Colonic mucosa (tissue), 4 donors: ENCODE measurements around the gene PPP1R1C. TPM values are rescaled to one million over a fixed set of nuclear protein-coding genes. Genes with fewer than 3 reads are reported as not detected.
"Not testable (repeated sequence)": the region's sequence is repeated elsewhere in the genome, so short reads cannot be mapped to it uniquely, and the experiment has no call there.

Experiments used
- DNase-seq: peaks from one replicate; pipeline ENCODE4 v3.0.0-alpha.2; 2020
- H3K27ac ChIP-seq: fragments of 200-600 bp; one replicate; pipeline ENCODE4 v1.8.0; 2021
- H3K27me3 ChIP-seq: fragments of 200-600 bp; one replicate; pipeline ENCODE4 v1.8.0; 2021
- H3K36me3 ChIP-seq: fragments of 200-600 bp; one replicate; pipeline ENCODE4 v1.8.0; 2021
- H3K4me1 ChIP-seq: fragments of 200-600 bp; one replicate; pipeline ENCODE4 v1.8.0; 2021; ENCODE audit warnings: mild to moderate bottlenecking
- H3K4me3 ChIP-seq: fragments of 200-600 bp; one replicate; pipeline ENCODE4 v1.8.0; 2021
- H3K9ac ChIP-seq, 2 donors: one replicate each; pipeline ENCODE4 v1.7.0; 2013; ENCODE audit warnings: control low read depth in 2 of 2, low read depth in 2 of 2, low read length in 2 of 2
- H3K9me3 ChIP-seq: fragments of 200-600 bp; one replicate; pipeline ENCODE4 v1.8.0; 2021
- intact Hi-C: fragments of 100-400 bp; cut with DNase I; formaldehyde crosslinking; loops from one replicate; pipeline ENCODE4 v1.14.1; 2022
- total RNA-seq, 2 donors: library from RNA; stranded (reverse); fragmentation: NEBNext Ultra II Directional in 1 of 2; extraction: Animal tissue kit (Norgen Biotek cat#: 25700) in 1 of 2; gene quantifications; one replicate each; pipeline ENCODE4 v1.2.1, GENCODE V29; 2021
- TF ChIP-seq, protein P1 (sequence below): fragments of 200-600 bp; IDR thresholded peaks from one replicate; pipeline ENCODE4 v1.8.0; 2022; ENCODE audit warnings: antibody characterized with exemption, mild to moderate bottlenecking
- donor health status: healthy.
- donor health status: DM: no; HTN: no; CAD: no.
- donor health status: DM: no; HTN: no; CAD: no.

The PPP1R1C gene
- total RNA-seq, 2 donors from 2014 or later, result not detected

DNA sequence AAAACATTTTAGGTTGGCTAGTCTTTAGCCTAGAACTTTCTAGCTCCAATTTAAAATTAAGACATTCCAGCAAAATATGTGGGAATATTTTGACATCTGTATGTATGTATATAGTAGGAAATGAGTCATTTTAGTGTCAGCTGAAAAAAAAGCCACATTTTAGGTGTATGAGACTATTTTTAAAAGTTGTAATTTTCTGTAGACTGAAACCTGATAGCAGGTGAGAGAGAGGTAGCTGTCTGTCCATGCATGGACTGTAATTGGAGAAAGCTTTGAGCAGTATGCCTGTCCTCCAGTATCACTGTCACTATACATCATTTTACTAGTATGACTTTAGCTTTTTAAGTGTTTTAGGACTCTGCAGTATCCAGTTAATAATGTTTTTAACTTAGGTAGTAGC is 26.1 kb upstream of the PPP1R1C start:
- intact Hi-C loops, result no loop called here
- Histone ChIP-seq H3K4me1 (no peaks in the 10 kb centered on the region), H3K36me3 (no peaks in the 10 kb centered on the region), H3K27ac (no peak overlapping the region), H3K27me3 (no peaks in the 10 kb centered on the region), H3K9me3 (no peaks in the 10 kb centered on the region), H3K9ac (no peak overlapping the region), H3K4me3 (no peak overlapping the region)
- TF ChIP-seq, protein P1, sequence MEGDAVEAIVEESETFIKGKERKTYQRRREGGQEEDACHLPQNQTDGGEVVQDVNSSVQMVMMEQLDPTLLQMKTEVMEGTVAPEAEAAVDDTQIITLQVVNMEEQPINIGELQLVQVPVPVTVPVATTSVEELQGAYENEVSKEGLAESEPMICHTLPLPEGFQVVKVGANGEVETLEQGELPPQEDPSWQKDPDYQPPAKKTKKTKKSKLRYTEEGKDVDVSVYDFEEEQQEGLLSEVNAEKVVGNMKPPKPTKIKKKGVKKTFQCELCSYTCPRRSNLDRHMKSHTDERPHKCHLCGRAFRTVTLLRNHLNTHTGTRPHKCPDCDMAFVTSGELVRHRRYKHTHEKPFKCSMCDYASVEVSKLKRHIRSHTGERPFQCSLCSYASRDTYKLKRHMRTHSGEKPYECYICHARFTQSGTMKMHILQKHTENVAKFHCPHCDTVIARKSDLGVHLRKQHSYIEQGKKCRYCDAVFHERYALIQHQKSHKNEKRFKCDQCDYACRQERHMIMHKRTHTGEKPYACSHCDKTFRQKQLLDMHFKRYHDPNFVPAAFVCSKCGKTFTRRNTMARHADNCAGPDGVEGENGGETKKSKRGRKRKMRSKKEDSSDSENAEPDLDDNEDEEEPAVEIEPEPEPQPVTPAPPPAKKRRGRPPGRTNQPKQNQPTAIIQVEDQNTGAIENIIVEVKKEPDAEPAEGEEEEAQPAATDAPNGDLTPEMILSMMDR, result no peak
- DNase-seq, result no peak

DNA sequence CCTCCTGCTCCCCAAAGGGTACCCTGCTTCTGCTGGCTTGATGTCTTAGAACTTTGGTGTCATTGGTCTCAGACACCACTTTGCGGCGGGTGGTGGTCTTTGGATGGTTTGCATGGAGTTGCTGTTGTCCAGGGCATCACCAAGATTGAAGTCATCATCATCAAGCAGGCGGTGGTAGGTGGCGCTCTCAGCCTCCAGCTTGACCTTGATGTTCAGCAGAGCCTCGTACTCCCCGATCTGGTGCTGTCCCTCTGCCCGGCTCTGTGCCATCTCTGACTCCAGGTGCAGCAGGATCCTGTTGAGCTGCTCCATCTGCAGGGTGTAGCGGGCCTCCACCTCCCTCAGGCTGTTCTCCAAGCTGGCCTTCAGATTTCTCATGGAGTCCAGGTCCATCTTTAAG is 24.5 kb upstream of the PPP1R1C start:
- H3K36me3 ChIP-seq, H3K4me3 ChIP-seq, H3K4me1 ChIP-seq, intact Hi-C loops, DNase-seq, H3K27ac ChIP-seq, H3K9me3 ChIP-seq, H3K27me3 ChIP-seq, H3K9ac ChIP-seq: not testable (repeated sequence)

DNA sequence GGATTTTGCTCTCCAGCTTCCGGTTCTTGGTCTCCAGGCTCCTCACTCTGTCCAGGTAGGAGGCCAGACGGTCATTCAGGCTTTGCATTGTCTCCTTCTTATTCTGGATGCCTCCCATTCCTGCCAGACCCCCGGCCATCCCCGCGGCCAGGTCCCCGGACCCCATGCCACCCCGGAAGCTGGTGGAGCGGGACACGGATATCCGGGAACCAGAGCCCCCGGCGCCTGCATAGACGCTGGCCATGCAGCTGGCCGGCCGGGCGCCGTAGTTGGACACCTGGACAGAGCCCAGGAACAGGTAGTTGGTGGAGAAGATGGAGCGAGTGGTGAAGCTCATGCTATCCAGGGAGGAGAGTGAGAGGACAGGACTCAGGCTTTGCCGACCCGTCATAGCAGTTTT is 23.5 kb upstream of the PPP1R1C start:
- H3K4me3 ChIP-seq, result no peak overlapping the region
- H3K27me3 ChIP-seq, result no peaks in the 10 kb centered on the region
- no peak overlapping the region for H3K9ac ChIP-seq
- DNase-seq, result no peak
- no peak overlapping the region for H3K27ac ChIP-seq
- no peaks in the 10 kb centered on the region for H3K4me1 ChIP-seq
- H3K36me3 ChIP-seq, result no peaks in the 10 kb centered on the region
- TF ChIP-seq, protein P1, result no peak
- H3K9me3 ChIP-seq, result no peaks in the 10 kb centered on the region
- intact Hi-C loops, result no loop called here

DNA sequence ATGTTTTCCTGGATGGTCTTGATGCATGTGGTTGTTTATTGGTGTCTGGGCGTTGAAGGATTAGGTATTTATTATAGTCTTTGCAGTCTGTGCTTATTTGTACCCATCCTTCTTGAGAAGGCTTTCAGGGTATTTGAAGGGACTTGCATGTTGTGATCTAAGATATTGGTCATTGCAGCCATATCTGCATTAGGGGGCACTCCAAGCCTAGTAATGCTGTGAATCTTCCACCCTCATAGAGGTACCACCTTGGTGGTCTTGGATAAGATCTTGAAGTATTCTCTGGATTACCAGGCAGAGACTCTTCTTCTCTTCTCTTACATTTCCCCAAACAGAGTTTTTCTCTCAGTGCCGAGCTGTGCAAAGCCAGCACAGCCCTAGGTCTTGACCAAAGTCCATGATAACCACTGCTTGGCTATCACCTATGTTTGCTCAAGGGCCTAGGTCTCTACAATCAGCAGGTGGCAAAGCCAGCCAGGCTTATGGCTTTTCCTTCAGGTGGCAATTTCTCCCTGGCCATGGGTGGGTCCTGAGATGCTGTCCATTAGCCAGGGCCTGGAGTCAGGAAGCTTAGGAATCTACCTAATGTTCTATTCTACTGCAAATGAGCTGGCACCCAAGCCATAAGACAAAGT is 15.4 kb upstream of the PPP1R1C start:
- TF ChIP-seq, protein P1, result no peak
- no peaks in the 10 kb centered on the region for H3K27me3 ChIP-seq
- intact Hi-C loops, result no loop called here
- H3K4me3 ChIP-seq, result no peak overlapping the region
- H3K4me1 ChIP-seq, result no peaks in the 10 kb centered on the region
- no peaks in the 10 kb centered on the region for H3K36me3 ChIP-seq
- no peaks in the 10 kb centered on the region for H3K9me3 ChIP-seq
- H3K9ac ChIP-seq, result no peak overlapping the region
- DNase-seq, result no peak
- no peak overlapping the region for H3K27ac ChIP-seq

DNA sequence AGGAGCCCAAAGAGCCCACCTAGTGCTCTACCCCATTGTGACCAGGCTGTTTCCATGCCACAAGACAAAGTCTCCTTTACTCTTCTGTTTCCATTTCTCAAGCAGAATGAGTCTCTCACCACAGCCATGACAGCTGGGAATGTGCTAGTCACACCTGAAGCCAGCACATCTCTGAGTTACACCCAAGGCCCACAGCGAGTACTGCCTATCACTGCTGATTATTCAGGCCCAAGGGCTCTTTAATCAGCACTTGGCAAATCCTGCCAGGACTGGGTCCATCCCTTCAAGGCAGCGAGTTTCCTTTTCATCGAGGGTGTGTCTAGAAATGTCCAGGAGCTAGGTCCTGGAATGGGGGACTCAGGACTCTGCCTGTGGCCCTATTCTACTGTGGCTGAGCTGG is 14.6 kb upstream of the PPP1R1C start:
- TF ChIP-seq, protein P1, result no peak
- DNase-seq, result no peak
- no peaks in the 10 kb centered on the region for H3K4me1 ChIP-seq

DNA sequence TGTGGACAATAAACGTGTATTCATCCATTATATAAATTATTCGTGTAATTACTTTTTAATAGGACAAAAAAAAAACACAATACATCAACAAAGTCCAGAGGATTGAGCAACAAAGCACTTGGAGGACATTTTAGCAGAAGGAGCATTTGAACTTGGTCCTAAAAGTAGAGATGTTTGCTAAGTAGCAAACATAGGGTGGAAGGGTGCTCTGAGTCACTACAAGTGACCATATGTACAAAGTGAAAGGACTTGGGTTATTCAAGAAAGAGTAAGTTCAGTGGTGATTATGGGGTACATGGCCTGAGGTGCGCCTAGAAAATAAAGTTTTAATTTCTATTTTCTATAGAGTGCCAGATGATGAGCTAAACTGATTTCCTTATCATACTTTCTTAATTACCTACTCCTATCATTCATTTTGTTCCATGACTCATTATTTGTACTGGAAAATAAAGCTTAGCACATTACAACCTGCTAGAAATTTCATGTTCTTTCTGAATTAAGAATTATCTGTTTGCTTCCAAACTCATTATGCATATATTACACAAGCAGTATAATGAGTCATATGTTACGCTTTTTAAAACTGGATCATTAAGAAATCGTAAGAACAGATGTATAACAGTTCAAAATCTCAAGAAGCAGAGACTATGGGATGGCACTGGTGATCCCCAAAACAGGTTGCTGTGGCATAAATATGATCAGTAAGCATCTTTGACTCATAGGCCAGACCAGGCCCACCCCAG is 13.1 kb upstream of the PPP1R1C start:
- H3K36me3 ChIP-seq, result no peaks in the 10 kb centered on the region
- DNase-seq, result no peak
- TF ChIP-seq, protein P1, result no peak
- H3K9me3 ChIP-seq, result no peaks in the 10 kb centered on the region
- no peak overlapping the region for H3K4me3 ChIP-seq
- no peaks in the 10 kb centered on the region for H3K27me3 ChIP-seq
- no peaks in the 10 kb centered on the region for H3K4me1 ChIP-seq
- H3K27ac ChIP-seq, result no peak overlapping the region
- intact Hi-C loops, result no loop called here
- H3K9ac ChIP-seq, result no peak overlapping the region

More for the DNA sequence above, 14.6 kb upstream of the PPP1R1C start:
- H3K27me3 ChIP-seq, result no peaks in the 10 kb centered on the region
- H3K4me3 ChIP-seq, result no peak overlapping the region
- H3K36me3 ChIP-seq, result no peaks in the 10 kb centered on the region
- no peaks in the 10 kb centered on the region for H3K9me3 ChIP-seq
- no peak overlapping the region for H3K9ac ChIP-seq
- no peak overlapping the region for H3K27ac ChIP-seq
- intact Hi-C loops, result no loop called here
